ENCODE measurements around the gene LRBA.

Gene LRBA

GRCh38 chr4:150297861-150298474 lies 717.1 kb downstream of the LRBA start:
- DNase-seq, result no peak

DNA sequence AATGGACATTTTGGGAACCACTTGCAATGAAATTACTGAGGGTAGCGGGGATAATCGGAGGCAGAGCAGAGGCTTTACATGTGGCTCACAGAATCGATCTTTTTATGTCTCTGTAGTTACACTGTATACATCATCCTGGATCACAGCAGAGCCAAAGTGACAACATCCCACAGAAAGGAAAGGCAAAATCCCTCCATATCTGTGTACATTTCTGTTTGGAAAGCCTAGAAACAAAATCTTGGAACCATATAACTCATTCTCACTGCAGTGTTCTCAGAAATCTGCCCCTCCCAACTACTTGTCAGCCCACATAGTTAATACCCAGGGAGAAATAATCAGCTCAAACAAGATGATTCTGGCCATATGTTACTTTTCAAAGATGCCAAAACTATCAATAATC lies 725.2 kb downstream of the LRBA start:
- no peak for DNase-seq

GRCh38 chr4:150289198-150289597 lies 725.9 kb downstream of the LRBA start:
- DNase-seq, result no peak

DNA sequence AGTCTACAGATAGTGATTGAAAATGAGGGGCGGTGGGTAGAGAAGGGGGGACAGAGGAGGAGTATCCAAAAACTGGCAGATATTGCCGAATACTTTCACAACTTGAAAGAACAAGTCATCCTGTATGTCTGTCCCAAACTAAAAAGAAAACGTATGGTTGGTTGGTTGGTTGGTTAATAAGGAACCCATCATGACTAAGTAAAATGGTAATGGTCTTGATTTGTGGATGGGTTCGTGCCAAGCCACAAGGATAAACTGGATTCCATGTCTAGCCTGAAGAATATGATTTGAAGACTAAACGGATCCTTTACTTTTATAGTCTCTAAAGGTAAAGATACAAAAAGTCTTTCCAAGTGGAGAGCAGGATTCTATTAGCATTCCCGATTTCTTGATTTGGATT lies 728.4 kb downstream of the LRBA start:
- no peak for DNase-seq

DNA sequence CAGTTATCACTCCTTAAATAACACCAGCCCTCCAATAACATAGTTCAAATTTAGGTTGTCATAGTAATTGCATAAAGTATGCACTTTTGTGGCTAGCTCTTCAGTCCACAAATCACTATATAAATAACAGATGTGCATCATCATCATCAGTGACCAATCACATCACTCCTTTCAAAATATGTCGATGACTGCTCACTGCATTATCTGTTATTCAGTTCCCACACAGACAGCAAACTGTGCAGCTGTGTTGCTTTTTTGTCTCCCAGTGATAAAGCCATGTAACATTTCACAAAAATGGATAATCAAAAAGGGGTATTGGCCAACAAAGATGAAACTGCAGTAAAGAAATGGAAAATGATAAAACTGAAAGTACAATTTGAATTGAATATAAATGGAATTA lies 731.4 kb downstream of the LRBA start:
- no peak for DNase-seq

GRCh38 chr4:150280975-150281374 lies 734.1 kb downstream of the LRBA start:
- no peak for DNase-seq

GRCh38 chr4:150280081-150280895 lies 734.8 kb downstream of the LRBA start:
- DNase-seq, result no peak

GRCh38 chr4:150278206-150278605 lies 736.9 kb downstream of the LRBA start:
- DNase-seq, result no peak

DNA sequence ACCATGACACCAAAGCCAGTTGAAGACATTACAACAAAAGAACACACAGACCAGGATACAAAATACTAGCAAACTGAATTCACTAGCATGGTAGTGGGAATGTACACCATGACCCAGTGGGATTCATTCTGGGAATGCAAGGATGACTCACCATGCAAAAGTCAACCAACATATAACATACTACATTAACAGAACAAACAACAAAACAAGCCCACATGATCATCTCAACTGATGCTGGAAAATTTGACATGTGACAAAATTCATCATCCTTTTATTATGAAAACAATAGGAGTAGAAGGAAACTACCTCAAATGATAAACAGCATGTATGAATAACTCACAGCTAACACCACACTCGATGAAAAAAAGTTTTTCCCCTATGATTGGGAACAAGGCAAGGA lies 746.6 kb downstream of the LRBA start:
- no peak for DNase-seq

DNA sequence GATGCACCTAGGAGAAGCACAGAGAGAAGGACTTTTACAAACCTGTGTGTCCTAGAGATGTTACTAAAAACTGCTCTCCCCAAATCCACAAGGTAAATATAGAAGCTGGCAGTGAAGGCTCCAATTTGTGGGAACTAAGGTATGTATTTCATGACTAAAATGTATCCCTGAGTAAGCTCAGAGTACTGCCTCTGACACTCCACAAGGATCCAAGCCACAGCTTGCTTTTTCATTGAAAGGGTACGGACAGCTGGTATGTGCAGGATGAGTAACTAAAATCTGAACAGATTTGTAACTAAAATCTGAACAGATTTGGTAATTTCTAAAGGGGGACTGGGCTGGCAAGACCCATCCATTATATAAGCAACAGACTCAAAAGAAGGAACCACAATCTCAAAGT lies 749.3 kb downstream of the LRBA start:
- no peak for DNase-seq

DNA sequence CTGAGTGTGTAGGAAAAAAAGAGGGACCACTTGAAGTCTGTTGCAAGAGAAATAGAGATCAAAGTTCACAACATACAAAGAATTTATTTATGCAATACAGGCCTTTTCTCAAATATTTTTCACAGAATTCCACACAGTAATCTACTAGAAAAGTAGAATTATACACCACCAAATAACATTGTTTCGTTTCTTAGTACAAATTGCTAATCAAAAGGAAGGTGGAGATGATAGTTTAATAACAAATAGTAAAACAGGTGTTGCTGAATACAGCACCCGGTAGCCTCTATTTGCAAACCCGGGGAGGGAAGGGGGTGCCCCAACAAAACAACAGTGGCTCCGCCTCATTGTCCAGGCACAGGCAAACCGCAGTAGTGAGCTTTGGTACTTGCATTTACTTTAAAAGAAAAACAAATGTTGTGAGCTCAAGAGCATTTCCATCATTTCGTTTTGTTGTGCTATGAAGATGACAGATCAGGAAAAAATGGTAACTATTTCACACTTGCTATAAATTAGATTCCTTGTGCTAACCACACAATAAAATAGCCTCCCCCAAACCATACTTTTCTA lies 750.4 kb downstream of the LRBA start:
- no peak for DNase-seq

DNA sequence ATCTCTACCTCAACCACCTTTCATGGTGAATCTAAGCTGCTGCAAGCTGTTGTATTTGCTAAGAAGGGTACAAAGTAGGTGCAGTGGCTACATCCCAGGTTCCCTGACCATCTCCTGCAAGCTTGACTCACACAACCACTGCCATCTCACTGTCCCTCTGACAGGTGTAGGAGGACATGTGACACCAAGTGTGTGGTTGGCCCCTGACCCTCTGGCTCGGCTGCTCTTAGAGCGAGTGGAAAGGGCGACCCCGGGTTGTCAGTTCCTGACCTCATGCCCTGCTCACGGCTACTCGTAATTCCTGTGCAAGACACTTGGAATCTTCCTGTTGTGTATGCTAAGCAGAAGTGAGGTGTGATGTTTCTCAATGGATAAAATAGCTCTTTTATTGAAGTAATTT lies 752.5 kb downstream of the LRBA start:
- no peak for DNase-seq

DNA sequence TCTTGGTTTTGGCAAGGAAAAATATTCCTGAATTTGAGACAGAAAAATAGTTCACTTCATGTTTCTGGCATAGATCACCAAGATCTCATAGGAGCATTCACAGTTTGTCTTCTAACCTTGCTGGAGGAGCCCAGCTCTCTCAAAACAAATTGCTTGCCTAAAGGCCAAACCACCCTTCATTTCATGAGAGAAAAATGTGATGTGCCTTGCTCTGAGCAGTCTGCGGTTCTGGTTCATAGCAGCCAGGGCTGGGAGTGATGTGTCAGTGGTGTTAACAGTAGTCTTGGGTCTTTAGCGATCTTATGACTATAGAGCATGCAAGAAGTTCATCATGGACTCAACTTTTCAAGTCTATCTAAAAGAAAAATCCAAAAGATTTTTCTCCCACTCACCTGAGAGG lies 753.5 kb downstream of the LRBA start:
- no peak for DNase-seq

GRCh38 chr4:150259861-150260567 lies 755.1 kb downstream of the LRBA start:
- no peak for DNase-seq

GRCh38 chr4:150258569-150258968 lies 756.5 kb downstream of the LRBA start:
- DNase-seq, result no peak

DNA sequence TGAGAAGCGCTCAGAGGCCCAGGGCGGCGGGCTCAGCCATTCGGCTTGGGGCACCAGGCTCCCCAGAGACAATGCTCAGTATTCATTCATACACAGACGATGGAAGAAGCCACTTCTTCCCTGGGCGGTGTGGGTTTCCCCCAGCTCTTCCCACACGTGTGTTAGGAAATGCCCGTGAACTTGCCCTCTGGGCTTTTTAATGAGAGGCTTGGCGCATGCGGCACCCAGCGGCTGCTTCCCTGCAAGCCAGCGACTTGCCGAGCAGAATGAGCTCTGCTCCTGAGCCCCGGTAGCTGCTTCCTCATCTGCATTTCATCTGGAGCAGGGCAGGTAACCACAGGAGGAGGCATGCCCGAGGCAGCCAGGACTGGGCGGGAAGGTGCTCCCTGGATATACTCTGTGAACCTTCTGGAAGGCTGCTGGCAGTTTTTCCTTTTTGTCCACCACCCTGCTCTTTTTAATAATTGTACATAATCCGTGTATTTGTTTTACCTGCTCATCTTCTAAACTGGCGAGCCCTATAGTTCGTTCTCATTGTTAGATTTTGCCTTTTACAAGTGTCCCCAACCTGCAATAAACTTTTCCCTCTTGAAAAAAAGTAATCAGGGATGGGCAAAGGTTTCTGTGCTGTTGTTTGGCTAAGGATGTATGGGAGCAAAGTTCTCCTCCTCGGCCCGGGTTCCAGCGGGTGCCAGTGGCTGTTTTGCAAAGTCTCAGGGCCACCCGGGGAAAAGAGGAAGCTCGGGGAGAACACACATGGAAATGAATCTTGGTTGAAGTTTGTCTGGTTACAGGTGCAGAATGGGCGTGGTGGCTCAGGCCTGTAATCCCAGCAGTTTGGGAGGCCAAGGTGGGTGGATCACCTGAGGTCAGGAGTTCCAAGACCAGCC lies 758.0 kb downstream of the LRBA start:
- DNase-seq, result no peak

GRCh38 chr4:150256225-150256620 lies 758.9 kb downstream of the LRBA start:
- DNase-seq, result no peak

- DNase-seq, result no peak
Observed at GRCh38 chr4:150255610-150256224, 759.4 kb downstream of the LRBA start.

GRCh38 chr4:150253965-150254630 lies 761.0 kb downstream of the LRBA start:
- DNase-seq, result no peak

- DNase-seq, result no peak
Observed at GRCh38 chr4:150253416-150253815, 761.7 kb downstream of the LRBA start.

- DNase-seq, result no peak
Observed at GRCh38 chr4:150252741-150253140, 762.3 kb downstream of the LRBA start.

- no peak for DNase-seq
Observed at GRCh38 chr4:150252306-150252705, 762.8 kb downstream of the LRBA start.
